Stimulated activated CD8-positive, alpha-beta memory T cell treated with anti-CD3 and anti-CD28 coated beads, Interleukin-7, amount 100 ng/mL, for 1 hour (primary cell): ENCODE data around the gene DDAH1.
A peak's percentile ranks its signal among the peaks of the same experiment; 100 is the strongest.

Source experiments
- DNase-seq, 2 donors: peaks; one replicate each; pipeline ENCODE4 v3.0.0-alpha.2; 2020; ENCODE audit warnings: low read depth in 2 of 2

Gene DDAH1

DNA sequence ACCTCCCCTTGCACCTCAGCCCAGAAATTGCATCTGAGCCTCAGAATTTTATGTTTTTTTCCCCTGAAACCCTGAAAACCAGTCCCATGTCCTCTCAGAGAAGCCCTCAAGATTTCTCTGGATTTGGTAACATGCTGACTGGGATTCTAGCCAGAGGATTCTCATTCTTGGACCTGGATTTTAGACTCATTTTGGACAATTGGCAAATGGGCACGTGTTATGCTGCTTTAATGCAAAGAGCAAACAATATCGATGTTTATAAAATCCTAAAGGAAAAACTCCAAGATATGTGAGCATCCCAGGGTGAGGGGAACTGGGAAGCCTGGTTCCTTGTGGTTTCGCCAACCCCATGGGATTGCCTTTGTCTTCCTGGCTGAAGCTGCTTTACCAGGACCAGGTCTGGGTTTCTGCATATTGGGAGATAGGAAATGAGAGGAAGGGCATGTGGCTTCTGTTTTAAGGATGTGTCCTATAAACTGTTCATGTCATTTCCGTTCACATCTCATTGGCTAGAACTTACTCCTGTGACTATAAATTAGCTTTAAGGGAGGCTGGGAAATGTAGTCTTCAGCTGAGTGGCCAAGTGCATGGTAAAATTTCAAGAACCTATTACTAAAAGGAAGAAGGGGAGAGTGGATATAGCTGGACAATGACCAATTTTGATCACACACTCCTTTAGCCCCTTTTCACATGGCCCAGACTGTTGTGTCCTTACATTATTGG lies 161.4 kb downstream of the DDAH1 start:
- DNase-seq = no peak

DNA sequence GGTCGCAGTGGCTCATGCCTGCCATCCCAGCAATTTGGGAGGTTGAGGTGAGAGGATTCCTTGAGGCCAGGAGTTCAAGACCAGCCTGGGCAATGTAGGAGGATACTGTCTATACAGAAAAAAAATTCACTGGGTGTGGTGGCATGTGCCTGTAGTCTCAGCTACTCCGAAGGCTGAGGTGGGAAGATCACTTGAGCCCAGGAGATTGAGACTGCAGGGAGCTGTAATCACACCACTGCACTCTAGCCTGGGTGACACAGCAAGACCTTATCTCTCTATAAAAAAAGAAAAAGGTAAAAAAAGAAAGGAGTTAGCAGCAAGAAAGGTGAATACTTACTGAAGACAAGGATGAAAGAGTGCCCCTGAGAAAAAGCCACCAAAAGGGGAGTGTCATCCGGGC lies 164.8 kb downstream of the DDAH1 start:
- no peak for DNase-seq

DNA sequence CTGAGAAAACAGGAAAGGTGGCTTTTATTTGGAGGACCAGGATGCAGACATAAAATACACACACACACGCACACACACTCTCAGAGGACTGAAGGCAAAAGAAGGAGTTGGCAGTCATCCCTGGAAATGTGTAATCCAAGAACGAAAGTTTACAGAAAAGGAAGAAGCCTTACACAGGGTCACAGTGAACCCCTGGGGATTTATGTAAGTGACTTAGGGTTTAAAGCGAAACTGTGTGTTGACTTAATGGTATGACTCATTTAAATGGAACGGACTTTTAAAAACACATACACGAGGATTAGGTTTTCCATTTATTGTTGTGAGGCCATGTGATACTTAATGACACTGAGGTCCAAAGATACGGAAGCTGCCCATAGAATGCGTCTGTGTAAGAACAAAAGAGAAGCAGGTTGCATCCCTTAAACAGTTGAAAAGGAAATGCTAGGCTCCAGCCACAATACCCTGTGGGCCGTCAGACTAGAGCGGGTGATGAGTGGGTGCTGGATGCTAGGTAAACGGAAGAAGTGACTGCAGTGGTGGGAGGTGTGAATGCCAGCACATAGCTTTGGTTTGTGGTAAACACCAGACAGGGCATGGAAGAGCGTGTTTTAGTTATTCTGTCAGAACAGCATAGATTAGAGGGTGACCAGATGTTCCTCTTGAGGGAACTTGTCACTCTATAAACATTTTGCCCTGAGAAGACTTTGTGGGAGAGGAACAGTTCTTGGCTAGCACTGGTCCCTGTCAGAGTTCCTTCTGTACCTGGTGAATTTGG lies 166.9 kb downstream of the DDAH1 start:
- peak; percentile 22 to 46 for DNase-seq

DNA sequence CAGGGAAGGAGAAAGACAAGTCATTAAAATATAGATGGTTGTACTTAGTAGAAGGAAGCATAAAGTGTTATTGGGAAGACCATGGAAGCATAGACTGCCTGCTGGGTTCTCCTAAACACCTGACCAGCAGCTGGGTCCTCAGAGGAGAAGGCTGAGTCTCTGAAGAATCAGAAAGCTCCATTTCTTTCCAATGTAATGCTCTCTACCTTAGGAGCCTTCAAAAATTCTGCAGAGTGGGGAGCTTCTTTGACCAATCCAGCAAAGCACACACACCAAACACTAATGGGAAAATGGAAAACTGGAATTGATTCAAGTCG lies 167.5 kb downstream of the DDAH1 start:
- no peak for DNase-seq

DNA sequence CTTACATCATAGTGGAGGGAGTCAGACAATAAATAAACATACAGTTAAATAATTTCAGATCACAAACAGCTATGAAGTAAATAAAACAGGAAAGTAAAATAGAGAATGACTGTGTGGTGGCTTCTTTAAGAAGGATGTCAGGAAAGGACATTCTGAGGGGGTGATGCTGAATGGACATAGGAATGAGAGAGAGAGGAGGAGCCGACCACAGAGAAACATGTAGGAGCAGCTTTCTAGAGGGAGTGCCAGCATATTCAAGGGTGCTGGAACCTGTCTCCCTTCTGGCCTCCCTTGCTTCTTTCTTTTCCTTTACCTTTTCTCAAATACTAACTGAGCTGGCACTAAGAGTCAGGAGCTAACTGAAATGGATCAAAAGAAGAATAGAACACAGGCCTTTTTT lies 168.0 kb downstream of the DDAH1 start:
- DNase-seq = no peak

DNA sequence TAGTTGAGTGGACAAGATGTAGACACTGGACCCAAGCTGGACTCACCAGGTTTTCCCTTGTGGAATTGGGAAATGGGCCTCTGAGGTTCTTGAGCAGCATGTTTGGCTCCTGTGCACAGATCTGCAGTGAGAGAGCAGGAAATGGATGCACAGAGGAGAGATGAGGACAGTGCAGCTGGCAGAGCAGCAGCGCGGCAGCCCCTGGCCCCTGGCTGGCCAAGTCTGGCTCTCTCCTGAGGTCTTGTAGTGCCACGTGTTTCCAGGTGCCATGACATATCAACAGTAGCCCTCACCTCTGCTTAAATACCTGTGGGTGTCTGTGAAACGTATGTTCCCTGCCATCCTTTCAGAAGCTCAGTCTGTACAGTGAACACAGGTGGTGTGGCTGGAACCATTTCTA lies 169.3 kb downstream of the DDAH1 start:
- no peak for DNase-seq

DNA sequence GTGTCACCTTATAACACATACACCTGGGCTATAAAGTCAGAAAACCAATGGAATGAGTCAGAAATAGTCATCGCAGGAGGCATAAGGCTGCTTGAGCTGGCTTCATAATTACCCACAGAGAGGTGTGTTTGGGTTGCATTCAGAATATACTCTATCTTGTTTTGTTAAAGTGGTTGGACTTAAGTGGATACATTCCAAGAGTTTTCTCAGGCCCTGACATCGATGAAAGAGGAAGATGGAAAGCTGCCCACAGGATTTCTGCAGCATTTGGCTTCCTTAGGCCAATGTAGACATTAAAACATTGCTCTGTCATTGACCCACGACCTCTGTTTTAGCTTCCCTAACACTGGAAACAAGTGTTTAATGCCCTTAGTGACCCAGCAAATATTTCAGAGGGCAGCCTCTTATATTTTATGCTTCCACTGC lies 169.9 kb downstream of the DDAH1 start:
- no peak for DNase-seq

DNA sequence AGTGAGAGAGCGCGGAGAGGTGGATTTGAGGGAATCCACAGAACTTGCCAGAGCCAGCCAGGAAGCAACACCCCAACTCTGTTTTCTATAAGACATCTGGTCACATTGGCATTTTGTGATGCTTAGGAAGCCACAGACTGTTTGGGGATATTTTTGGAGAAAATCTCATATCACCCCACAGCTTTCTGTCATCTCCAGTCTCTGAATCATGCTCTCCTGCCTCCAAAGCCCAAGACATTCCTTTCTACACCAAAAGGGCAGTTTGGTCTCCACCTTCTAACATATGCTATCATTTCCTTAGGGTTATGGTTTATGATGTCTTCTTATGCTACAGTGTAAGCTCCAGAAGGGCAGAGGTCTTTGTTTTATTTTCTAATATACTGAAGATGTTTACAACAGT lies 174.1 kb downstream of the DDAH1 start:
- no peak for DNase-seq

DNA sequence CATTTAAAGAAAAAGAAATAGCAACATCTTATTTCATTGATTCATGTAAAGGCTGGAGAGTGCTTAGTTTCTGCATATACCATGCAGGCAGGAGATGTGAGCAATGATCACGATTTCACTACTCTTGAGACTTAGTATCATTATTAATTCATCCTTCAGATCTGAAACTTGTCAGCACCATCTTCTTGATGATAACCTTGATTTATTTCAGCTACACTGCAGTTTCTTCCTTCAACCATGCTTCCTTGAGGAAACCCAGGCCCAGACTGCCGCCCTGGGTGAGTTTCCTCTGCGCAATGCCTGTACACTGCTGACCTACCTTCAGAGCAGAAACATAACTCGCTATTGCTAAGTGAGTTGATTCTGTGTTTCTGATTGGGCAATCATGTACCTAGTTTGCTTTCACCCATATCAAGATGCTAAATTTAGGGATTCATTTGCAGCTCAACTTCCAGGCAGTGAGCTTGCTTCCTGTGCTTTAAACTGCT lies 175.1 kb downstream of the DDAH1 start:
- DNase-seq = no peak

DNA sequence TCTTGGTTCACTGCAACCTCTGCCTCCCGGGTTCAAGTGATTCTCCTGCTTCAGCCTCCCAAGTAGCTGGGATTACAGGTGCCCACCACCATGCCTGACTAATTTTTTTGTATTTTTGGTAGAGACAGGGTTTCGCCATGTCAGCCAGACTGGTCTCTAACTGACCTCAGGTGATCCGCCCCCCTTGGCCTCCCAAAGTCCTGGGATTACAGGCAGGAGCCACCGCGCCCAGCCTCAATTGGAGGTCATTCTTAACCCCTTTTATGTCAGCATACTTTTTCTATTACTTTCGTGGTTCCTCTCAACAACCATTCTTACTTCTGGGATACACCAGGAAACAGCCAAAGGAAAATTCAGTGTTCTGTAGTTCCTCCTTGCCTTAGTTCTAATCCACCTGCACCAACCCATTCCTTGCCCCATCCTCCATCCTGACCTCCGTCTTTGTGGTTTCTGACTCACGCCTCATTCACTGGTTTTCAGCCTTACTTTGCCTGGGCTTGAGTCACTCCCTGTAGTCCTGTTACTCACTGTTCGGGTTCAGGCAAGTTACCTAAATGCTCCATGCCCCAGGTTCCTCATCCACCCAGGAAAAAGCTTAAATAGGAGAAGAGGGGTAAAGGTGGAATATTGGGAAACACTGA lies 175.6 kb downstream of the DDAH1 start:
- DNase-seq = no peak

DNA sequence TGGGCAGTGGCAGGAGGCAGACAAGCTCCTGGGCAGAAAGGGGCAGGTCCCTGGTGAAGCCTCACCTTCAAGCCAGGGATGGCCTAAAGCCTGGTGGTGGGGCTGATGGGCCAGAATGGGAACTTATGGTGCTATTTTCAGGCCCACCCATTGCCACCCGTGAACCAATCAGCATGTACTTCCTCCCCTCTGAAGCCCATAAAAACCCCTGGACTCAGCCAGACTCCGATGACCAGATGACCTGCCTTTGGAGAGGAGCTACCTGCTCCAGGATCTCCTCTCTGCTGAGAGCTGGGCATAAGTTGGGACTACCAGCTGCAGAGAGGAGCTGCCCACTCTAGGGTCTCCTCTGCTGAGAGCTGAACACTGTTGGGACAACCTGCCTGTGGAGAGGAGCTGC lies 180.8 kb downstream of the DDAH1 start:
- no peak for DNase-seq

DNA sequence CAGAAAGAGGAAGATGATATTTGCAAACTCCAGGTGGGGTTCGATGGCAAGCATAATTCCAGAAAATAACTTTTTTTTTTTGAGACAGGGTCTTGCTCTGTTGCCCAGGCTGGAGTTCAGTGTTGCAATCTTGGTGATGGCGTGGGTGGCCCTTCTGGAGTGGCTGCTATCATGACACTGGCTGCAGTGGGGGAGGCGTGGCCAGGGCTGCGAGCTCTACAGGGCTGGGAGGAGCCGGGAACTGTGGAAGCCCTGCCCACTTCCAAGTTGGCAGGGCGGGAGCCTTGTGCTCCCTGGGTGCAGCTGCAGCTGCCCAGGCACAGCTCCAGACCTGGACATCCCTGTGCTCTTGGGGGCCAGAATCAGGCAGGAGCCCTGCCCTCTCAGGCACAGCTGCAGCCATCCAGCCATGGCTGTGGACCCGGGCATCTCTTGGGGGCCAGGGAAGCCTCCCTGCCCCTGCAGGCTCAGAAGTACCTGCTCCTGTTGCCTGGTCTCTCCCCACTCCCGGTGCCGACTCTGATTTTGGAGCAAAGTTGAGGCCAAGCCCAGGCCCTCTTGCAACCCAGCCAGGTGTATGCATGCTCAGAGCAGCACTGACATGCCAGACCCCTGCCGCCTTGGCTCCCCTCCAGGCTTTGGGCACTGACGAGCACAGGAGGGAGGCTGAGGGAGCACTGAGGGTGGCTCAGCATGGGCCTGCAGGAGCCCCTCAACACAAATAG lies 181.3 kb downstream of the DDAH1 start:
- DNase-seq = no peak

DNA sequence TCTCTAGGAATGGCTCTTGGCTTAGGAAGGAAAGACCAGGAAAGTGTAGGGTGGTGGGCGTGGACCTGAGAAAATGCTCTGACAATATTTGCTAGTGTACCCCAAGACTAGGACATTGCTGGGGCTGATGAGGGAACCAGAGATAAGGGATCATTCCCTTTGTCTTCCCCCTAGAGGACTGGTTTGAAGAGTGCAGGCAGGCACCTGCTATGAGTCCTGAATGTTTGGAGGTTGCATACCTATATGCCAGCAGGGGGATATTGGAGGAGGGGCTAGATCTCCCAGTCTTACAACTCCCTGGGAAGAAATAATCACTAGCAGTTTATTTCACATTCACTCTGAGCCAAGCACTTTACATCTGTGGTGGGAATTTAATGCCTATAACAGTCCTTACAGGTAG lies 182.5 kb downstream of the DDAH1 start:
- DNase-seq = no peak

DNA sequence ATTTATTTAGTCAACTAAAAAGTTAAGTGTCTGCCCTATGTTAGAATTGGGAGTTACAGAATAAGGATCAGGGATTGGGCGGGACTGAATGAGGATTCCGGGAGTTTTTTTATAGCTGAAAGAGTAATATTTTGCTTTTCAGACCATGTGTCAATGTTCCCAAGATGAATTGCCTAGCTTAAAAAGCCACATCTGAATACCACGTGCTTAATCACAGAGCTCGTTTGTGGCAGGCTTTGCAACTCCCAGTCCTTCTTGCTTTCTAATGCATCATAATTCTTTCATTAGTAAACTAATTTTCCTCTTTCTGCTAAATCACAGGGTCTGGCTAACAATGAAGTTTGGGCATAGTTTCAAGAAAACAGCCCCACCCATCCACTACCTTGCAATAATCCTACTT lies 184.3 kb downstream of the DDAH1 start:
- no peak for DNase-seq

DNA sequence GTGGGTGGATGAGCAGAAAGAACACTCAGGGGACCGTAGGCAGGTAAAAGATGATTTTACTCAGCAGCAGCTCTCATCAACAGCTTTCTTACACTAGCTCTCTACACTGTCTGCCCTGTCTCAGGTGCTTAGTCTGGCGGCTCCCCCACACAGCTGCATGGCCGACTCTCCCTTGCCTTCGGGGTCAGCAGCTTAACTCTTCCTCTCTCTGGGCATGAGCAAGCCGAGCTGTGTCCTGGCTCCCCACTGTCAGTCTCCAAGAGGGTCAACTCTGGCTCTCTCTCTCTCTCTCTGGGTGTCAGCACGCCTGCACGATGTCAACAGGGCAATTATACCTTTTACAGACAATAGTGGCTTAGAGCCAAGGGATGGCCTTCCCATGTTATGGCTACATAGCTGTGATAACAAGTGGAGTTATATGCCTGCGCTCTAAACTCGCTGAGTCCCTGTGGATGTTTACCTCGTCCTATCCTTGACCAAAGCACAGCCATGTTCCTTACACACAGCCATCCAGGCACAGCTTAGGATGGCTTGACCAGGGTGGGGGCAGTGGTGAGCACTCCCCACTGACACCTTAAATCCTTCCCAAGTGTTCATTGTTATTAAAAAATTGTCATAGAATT lies 185.4 kb downstream of the DDAH1 start:
- DNase-seq = no peak

DNA sequence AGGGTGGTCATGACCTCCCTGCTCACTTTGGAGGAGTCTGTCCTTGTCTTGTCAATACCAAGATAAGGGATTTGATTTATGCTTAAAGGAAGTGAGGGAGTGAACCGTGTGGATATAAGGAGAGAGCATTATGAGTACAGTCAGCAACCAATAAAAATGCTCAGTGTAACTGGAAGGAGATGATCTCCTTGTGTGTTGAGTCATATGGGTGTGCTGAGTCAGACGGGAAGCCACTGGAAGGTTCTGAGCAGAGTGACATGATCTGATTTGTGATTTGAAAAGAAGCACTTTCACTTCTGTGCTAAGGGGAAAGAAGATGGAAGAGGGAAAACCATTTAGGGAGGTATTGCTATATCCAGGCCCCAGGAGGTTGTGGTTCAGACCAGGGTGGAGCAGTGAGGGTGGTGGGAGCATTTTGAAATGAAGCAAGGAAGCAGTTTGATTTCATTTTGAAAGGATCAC lies 186.1 kb downstream of the DDAH1 start:
- DNase-seq = no peak

DNA sequence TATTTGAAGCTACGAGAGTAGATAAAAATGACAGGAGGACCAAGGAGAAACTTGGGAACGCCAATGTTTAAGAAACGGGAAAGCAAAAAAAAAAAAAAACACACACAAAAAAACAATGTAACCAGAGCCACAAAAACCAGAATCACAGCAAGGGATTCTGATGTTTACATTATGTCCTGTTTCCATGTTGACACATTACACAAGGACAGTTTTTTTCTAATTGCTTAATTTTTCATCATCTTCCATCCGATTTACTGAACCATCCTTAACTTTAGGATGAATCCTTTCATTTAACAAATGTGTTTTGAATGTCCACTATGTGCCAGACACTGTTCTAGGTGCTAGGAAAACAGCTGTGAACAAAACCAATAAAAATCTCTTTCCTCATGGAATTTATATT lies 187.2 kb downstream of the DDAH1 start:
- DNase-seq = no peak

DNA sequence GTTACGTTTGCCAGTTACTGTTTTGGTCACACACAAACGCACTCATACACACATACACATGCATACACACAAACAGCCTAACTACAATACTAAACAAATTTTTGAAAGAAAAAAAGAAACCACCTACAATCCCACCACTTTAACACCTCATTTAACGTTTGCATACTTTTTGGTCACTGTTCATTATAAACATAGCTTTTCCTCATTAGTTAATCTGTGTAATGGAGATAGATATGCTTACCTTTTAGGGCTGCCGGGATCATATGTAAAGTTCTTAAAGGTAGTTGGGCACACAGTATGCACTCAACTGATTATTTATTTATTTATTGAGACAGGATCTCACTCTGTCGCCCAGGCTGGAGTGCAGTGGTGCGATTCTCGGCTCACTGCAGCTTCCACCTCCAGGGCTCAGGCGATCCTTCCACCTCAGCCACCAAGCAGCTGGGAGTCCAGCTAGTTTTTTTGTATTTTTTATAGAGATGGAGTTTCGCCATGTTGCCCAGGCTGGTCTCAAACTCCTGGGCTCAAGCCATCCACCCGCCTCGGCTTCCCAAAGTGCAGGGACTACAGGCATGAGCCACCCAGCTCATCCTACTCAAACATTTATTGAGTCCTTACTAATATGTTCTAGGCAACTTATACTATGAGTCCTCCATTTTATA lies 187.8 kb downstream of the DDAH1 start:
- DNase-seq = no peak

DNA sequence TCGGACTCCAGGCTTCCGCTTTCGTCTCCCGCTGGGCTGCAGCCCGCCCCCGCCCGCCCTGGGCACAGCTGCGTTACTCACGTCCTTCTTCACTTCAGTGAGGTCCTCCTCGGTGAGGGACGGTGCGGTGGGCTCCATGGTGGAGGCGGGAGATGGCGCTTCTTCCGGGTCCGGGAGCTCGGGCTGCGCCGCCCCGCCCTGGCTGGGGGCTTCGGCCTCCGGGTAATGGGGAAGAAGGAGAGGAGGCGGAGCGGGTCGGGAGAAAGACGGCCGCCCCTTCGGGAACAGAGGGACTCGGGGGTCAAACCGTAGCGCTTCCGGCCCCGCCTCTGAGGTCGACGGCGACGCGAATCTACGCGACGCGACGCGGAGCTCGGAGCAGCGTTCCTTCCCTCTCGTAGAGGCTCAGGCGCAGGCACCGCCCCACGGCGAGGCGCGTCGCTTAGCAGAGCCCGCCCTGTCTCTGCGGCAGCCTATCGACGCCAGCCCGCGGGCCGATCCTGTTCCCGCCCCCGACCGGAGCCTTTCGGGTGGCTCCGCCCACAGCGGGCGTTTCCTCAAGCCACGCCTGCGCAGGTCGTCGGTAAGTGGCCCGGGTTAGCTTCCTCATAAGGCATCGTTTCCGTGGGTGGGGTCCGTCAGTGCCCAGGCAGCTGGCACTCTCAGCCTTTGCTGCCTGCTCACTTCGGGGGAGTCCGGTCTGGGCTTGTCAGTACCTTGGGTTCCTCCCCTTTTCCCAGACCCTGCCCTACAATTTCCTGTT lies 188.6 kb downstream of the DDAH1 start, which contains the start of gene BCL10:
Gene BCL10 (minus strand): TSS at position 418 of the 763 bp plus-strand sequence. CDS start 280 bp downstream, at position 138.
- peak; percentile 96 for DNase-seq

DNA sequence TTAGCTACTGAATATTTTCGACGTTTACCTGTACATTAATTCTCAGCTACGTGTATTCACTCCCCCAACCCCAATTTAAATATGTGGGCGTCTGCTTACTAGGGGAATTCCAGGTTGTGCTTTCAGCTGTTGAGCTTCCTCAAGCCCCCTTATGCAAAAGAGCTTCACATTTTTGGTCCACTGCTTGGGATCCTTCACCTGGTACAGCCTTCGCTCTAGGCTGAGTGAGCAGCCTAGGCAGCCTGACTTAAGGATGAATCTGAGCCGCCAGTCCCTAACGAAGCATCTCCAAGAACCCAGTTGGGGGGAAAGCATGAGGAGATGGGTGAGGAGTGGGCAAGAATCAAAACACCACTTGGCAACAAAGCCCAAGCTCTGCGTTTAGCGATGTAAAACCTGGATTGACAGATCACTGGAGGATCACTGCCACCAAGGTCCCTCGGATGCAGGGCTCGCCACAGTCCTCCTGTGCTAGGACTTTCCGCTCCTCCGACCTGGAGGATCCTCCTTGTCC lies 189.2 kb downstream of the DDAH1 start:
- DNase-seq = no peak
